Measurements from ENCODE around the gene NPPA. TPM values are rescaled to one million over a fixed set of nuclear protein-coding genes. Genes with fewer than 3 reads are reported as not detected.

NPPA gene
- total and polyA plus RNA-seq, 9 of the 15 experiments (the other 6 are each of a cell fraction or from before 2014, with no cell fraction given) = not detected

DNA sequence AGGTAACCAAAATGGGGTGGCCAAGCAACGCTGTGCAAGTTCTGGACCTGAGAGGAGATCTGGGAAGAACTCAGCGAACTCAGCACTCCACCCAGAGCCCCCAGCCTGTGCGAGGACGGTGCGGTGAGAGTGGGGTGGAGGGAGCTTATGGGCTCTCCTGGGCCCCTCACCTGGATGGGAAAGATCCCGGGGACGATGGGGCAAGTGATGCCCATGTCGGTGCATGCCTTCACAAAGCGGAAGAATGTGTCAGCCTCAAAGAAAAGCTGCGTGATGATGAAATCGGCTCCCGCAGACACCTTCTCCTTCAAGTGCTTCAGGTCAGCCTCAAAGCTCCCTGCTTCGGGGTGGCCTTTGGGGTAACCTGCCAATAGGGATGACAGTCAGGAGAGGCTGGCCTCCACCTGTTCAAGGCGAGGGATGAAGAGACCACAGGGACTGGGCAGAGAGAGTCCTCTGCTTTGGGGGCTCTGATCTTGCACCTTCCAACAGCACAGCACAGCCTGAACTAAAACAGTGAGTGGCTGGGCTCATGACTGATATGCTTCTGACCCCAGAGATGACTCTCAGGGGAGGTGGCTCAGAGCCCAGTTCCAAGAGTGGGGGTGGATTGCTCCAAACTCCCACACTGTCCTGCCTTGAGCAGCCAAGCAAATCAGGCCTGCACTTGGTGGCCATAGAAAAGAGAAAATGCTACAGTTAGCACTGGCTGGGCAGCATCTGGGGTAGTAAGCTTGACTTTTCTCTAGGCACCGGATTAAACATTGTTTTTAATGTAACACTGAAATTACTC lies 51.4 kb downstream of the NPPA start (continued):
- TF ChIP-seq, protein P1, sequence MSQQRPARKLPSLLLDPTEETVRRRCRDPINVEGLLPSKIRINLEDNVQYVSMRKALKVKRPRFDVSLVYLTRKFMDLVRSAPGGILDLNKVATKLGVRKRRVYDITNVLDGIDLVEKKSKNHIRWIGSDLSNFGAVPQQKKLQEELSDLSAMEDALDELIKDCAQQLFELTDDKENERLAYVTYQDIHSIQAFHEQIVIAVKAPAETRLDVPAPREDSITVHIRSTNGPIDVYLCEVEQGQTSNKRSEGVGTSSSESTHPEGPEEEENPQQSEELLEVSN (IDR thresholded peaks at IDR 0.05; ENCODE audit: borderline replicate concordance in 1 of 2, extremely low read depth in 1 of 2, insufficient read depth in 1 of 2, insufficient read length in 1 of 2, low read depth in 1 of 2, low read length in 1 of 2, poor library complexity in 1 of 2, severe bottlenecking in 1 of 2) = peak in 1 of 2 experiments; percentile 10
- TF ChIP-seq MED1 (CRISPR knock-in tag; IDR thresholded peaks at IDR 0.05; ENCODE audit: borderline replicate concordance) (no peak), POLR2A (conservative IDR thresholded peaks at IDR 0.05) (peak; percentile 82), FOXJ2 (tag; IDR thresholded peaks at IDR 0.05) (no peak), EZH2 (IDR thresholded peaks at IDR 0.05; ENCODE audit: borderline replicate concordance, low read depth, low read length) (no peak), ZNF77 (CRISPR knock-in tag; IDR thresholded peaks at IDR 0.05) (no peak), GABPA (tag; conservative IDR thresholded peaks at IDR 0.05; ENCODE audit: low read depth) (no peak), ATF1 (CRISPR knock-in tag; IDR thresholded peaks at IDR 0.05) (no peak), ATF1 (tag; IDR thresholded peaks at IDR 0.05) (no peak), MECOM (CRISPR knock-in tag; IDR thresholded peaks at IDR 0.05) (peak; percentile 31), MCM2 (IDR thresholded peaks at IDR 0.05; ENCODE audit: low read depth) (no peak), ETV5 (CRISPR knock-in tag; IDR thresholded peaks at IDR 0.05; ENCODE audit: low read depth) (no peak)
- TF ChIP-seq, protein P2, sequence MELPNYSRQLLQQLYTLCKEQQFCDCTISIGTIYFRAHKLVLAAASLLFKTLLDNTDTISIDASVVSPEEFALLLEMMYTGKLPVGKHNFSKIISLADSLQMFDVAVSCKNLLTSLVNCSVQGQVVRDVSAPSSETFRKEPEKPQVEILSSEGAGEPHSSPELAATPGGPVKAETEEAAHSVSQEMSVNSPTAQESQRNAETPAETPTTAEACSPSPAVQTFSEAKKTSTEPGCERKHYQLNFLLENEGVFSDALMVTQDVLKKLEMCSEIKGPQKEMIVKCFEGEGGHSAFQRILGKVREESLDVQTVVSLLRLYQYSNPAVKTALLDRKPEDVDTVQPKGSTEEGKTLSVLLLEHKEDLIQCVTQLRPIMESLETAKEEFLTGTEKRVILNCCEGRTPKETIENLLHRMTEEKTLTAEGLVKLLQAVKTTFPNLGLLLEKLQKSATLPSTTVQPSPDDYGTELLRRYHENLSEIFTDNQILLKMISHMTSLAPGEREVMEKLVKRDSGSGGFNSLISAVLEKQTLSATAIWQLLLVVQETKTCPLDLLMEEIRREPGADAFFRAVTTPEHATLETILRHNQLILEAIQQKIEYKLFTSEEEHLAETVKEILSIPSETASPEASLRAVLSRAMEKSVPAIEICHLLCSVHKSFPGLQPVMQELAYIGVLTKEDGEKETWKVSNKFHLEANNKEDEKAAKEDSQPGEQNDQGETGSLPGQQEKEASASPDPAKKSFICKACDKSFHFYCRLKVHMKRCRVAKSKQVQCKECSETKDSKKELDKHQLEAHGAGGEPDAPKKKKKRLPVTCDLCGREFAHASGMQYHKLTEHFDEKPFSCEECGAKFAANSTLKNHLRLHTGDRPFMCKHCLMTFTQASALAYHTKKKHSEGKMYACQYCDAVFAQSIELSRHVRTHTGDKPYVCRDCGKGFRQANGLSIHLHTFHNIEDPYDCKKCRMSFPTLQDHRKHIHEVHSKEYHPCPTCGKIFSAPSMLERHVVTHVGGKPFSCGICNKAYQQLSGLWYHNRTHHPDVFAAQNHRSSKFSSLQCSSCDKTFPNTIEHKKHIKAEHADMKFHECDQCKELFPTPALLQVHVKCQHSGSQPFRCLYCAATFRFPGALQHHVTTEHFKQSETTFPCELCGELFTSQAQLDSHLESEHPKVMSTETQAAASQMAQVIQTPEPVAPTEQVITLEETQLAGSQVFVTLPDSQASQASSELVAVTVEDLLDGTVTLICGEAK (IDR thresholded peaks at IDR 0.05) = no peak
- TF ChIP-seq, protein P2 (CRISPR knock-in tag; IDR thresholded peaks at IDR 0.05) = no peak
- TF ChIP-seq, protein P3, sequence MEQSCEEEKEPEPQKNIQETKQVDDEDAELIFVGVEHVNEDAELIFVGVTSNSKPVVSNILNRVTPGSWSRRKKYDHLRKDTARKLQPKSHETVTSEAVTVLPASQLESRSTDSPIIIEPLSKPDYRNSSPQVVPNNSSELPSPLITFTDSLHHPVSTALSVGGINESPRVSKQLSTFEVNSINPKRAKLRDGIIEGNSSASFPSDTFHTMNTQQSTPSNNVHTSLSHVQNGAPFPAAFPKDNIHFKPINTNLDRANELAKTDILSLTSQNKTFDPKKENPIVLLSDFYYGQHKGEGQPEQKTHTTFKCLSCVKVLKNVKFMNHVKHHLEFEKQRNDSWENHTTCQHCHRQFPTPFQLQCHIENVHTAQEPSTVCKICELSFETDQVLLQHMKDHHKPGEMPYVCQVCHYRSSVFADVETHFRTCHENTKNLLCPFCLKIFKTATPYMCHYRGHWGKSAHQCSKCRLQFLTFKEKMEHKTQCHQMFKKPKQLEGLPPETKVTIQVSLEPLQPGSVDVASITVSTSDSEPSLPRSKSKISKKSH (CRISPR knock-in tag; IDR thresholded peaks at IDR 0.05) = no peak

Measured in K562 (cell line).